ENCODE data around the gene ADGRG7. TPM values are rescaled to one million over a fixed set of nuclear protein-coding genes. Genes with fewer than 3 reads are reported as not detected.

ADGRG7 gene
- total and polyA plus RNA-seq, 2 donors (not counting 1 experiment from before 2014, with no cell fraction given): not detected

DNA sequence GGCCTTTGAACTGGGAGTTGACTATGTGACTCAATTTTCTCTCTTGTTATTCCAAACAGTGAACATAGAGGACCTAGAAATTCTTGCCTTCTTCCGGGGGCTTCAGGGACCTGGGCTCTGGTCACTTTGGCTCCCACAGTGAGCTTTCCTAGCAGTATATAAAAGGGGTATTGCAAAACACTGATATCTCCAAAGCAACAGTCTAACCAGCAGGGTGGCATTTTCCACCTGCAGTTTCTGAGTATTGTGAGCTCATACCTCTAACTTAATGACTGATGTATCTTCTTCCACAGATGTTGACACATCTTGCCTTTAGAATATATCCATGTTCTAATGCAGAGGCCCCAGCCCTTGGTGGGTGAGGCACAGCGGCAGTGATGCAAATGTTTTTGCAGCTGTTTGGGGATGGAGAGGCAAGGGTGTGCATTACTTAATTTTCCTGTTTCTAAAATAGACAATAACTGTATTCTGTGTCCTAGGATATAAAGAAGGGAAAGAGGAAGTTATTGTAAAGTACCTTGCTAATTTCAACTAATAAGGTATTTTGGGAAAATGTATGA is 45.7 kb upstream of the ADGRG7 start:
- no peak overlapping the region for H2AFZ ChIP-seq (ENCODE audit: insufficient read depth, low read depth, low read length, poor library complexity, severe bottlenecking)
- no peak for TF ChIP-seq EZH2 (IDR thresholded peaks at IDR 0.05; ENCODE audit: borderline replicate concordance, insufficient read depth, low read depth, low read length, poor library complexity, severe bottlenecking)
- TF ChIP-seq, protein P1, sequence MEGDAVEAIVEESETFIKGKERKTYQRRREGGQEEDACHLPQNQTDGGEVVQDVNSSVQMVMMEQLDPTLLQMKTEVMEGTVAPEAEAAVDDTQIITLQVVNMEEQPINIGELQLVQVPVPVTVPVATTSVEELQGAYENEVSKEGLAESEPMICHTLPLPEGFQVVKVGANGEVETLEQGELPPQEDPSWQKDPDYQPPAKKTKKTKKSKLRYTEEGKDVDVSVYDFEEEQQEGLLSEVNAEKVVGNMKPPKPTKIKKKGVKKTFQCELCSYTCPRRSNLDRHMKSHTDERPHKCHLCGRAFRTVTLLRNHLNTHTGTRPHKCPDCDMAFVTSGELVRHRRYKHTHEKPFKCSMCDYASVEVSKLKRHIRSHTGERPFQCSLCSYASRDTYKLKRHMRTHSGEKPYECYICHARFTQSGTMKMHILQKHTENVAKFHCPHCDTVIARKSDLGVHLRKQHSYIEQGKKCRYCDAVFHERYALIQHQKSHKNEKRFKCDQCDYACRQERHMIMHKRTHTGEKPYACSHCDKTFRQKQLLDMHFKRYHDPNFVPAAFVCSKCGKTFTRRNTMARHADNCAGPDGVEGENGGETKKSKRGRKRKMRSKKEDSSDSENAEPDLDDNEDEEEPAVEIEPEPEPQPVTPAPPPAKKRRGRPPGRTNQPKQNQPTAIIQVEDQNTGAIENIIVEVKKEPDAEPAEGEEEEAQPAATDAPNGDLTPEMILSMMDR (IDR thresholded peaks at IDR 0.05): no peak
- no peaks in the 10 kb centered on the region for H3K27me3 Mint-ChIP-seq
- H3K9me3 ChIP-seq (ENCODE audit: control extremely low read depth in 1 of 3, control insufficient read depth in 2 of 3, insufficient read depth in 1 of 3, low read length in 2 of 3): no peaks in the 10 kb centered on the region
- WGBS (ENCODE audit: insufficient coverage): no CpG with 5 or more reads among the region's 2 CpGs
- no peaks in the 10 kb centered on the region for H4K20me1 ChIP-seq (ENCODE audit: control insufficient read depth, insufficient read depth, low read length, poor library complexity, severe bottlenecking)
- H3K79me2 ChIP-seq (ENCODE audit: control insufficient read depth, insufficient read depth, low read length): no peaks in the 10 kb centered on the region
- H3K27ac ChIP-seq (ENCODE audit: low read length in 2 of 2): no peak overlapping the region
- no peak overlapping the region for H3K4me2 ChIP-seq (replicated peaks; ENCODE audit: low read depth, low read length, poor library complexity, severe bottlenecking)
- intact Hi-C loops (cut with micrococcal nuclease): no loop called here
- no peak for DNase-seq
- ATAC-seq (ENCODE audit: low read depth): no peak
- no peak overlapping the region for H3K4me3 Mint-ChIP-seq
- H3K27ac Mint-ChIP-seq: no peak overlapping the region
- no peak overlapping the region for H3K4me3 ChIP-seq (ENCODE audit: control extremely low read depth in 1 of 5, extremely low read depth in 1 of 5, insufficient read depth in 1 of 5, low read depth in 2 of 5, low read length in 4 of 5)
- H3K4me1 ChIP-seq (ENCODE audit: control insufficient read depth in 2 of 2, insufficient read depth in 2 of 2, low read length in 2 of 2): no peaks in the 10 kb centered on the region
- H3K36me3 ChIP-seq (replicated peaks in 1 of 2; ENCODE audit: control extremely low read depth in 1 of 2, control insufficient read depth in 1 of 2, extremely low read depth in 1 of 2, insufficient read depth in 2 of 2, low read length in 1 of 2): no peaks in the 10 kb centered on the region
- no peaks in the 10 kb centered on the region for H3K27me3 ChIP-seq (replicated peaks in 1 of 4; ENCODE audit: control extremely low read depth in 1 of 4, control insufficient read depth in 3 of 4, insufficient read depth in 4 of 4, low read length in 3 of 4)
- no peak overlapping the region for H3K9ac ChIP-seq (ENCODE audit: low read length)
- no peaks in the 10 kb centered on the region for H3K4me1 Mint-ChIP-seq
- ChIA-PET POLR2A (no interaction called here), CTCF (no interaction called here)
- H3K9me3 Mint-ChIP-seq (ENCODE audit: insufficient read depth): no peaks in the 10 kb centered on the region

DNA sequence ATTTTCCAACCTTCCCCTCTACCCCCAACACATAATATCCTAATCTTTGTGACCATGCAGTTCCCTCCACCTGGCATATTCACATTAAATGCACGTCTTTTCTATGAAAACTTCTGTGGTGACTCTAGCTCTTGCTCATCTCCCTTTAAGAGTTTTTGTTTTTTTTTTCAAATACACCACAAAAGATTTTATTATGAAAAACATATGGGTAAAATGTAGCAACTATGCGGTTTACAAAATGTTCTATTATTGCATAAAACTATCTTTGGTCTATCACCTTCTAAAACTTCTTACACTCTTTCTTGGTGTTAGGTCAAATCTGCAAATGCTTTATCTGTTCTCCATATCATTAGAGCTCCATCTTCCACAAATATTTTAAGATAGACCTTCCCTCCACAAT is 38.6 kb upstream of the ADGRG7 start:
- intact Hi-C loops (cut with micrococcal nuclease): no loop called here
- DNase-seq (no peak), ATAC-seq (ENCODE audit: low read depth) (no peak)
- WGBS (ENCODE audit: insufficient coverage): no CpG with 5 or more reads among the region's 2 CpGs
- Mint-ChIP-seq H3K4me1 (no peaks in the 10 kb centered on the region), H3K27me3 (peaks cover 10% of the 10 kb centered on the region), H3K4me3 (no peak overlapping the region), H3K27ac (no peak overlapping the region), H3K9me3 (ENCODE audit: insufficient read depth) (no peaks in the 10 kb centered on the region)
- no peak overlapping the region for H2AFZ ChIP-seq (ENCODE audit: insufficient read depth, low read depth, low read length, poor library complexity, severe bottlenecking)
- H3K27ac ChIP-seq (ENCODE audit: low read length in 2 of 2): no peak overlapping the region
- no peaks in the 10 kb centered on the region for H3K9me3 ChIP-seq (ENCODE audit: control extremely low read depth in 1 of 3, control insufficient read depth in 2 of 3, insufficient read depth in 1 of 3, low read length in 2 of 3)
- no peak overlapping the region for H3K4me3 ChIP-seq (ENCODE audit: control extremely low read depth in 1 of 5, extremely low read depth in 1 of 5, insufficient read depth in 1 of 5, low read depth in 2 of 5, low read length in 4 of 5)
- ChIA-PET CTCF (interaction anchor here (1.6 kb wide), 1 partner anchor 739 kb away, joined by 4 read pairs; no protein-coding TSS in a partner anchor), POLR2A (no interaction called here)
- H3K4me1 ChIP-seq (ENCODE audit: control insufficient read depth in 2 of 2, insufficient read depth in 2 of 2, low read length in 2 of 2): no peaks in the 10 kb centered on the region
- no peaks in the 10 kb centered on the region for H3K36me3 ChIP-seq (replicated peaks in 1 of 2; ENCODE audit: control extremely low read depth in 1 of 2, control insufficient read depth in 1 of 2, extremely low read depth in 1 of 2, insufficient read depth in 2 of 2, low read length in 1 of 2)
- no peaks in the 10 kb centered on the region for H4K20me1 ChIP-seq (ENCODE audit: control insufficient read depth, insufficient read depth, low read length, poor library complexity, severe bottlenecking)
- H3K4me2 ChIP-seq (replicated peaks; ENCODE audit: low read depth, low read length, poor library complexity, severe bottlenecking): no peak overlapping the region
- H3K9ac ChIP-seq (ENCODE audit: low read length): no peak overlapping the region
- no peaks in the 10 kb centered on the region for H3K79me2 ChIP-seq (ENCODE audit: control insufficient read depth, insufficient read depth, low read length)
- TF ChIP-seq, protein P1 (IDR thresholded peaks at IDR 0.05): no peak
- no peak for TF ChIP-seq EZH2 (IDR thresholded peaks at IDR 0.05; ENCODE audit: borderline replicate concordance, insufficient read depth, low read depth, low read length, poor library complexity, severe bottlenecking)
- H3K27me3 ChIP-seq (replicated peaks in 1 of 4; ENCODE audit: control extremely low read depth in 1 of 4, control insufficient read depth in 3 of 4, insufficient read depth in 4 of 4, low read length in 3 of 4): no peaks in the 10 kb centered on the region
